OCI-LY7 (cell line): ENCODE results near the gene OBI1. TPM values are rescaled to one million over a fixed set of nuclear protein-coding genes. Genes with fewer than 3 reads are reported as not detected.

ENCODE experiments used
- BruUV-seq: library from RNA; stranded (reverse); fragments of 400-500 nt; replicated peaks from 2 replicates; lab custom pipeline; 2021; lab: Mats Ljungman, UMichigan
- CTCF ChIA-PET: fragments of 300-600 bp; sonication (Branson Sonifier 250); formaldehyde crosslinking; loops from one replicate; lab custom pipeline; 2022; ENCODE audit warnings: antibody characterized with exemption; ENCODE audit not compliant: unreplicated experiment; lab: Charles Lee
- POLR2A ChIA-PET: fragments of 300-600 bp; sonication (Branson Sonifier 250); formaldehyde crosslinking; loops from one replicate; lab custom pipeline; 2022; ENCODE audit warnings: antibody characterized with exemption; lab: Charles Lee
- DNase-seq: peaks from one replicate; pipeline ENCODE4 v3.0.0-alpha.2; 2015; ENCODE audit warnings: low spot score
- H2AFZ ChIP-seq: fragments of 200-600 bp; sonication (generic), shearing (Covaris generic); 2 replicates; pipeline ENCODE4 v1.6.1; 2014; ENCODE audit warnings: mild to moderate bottlenecking, antibody characterized with exemption, low read length, moderate library complexity
- H3K27ac ChIP-seq: fragments of 200-600 bp; sonication (generic); 2 replicates; pipeline ENCODE4 v1.5.1; 2014; ENCODE audit warnings: mixed run types, low read depth, mild to moderate bottlenecking, moderate library complexity, low read length, inconsistent platforms; ENCODE audit not compliant: poor library complexity, severe bottlenecking
- H3K36me3 ChIP-seq: fragments of 200-600 bp; sonication (generic); 2 replicates; pipeline ENCODE4 v1.6.1; 2014; ENCODE audit warnings: mild to moderate bottlenecking, antibody characterized with exemption, low read length, moderate library complexity, mixed read lengths; ENCODE audit not compliant: insufficient read depth
- H3K4me1 ChIP-seq: fragments of 200-600 bp; sonication (generic); 2 replicates; pipeline ENCODE4 v1.5.1; 2014; ENCODE audit warnings: mild to moderate bottlenecking, low read length; ENCODE audit not compliant: insufficient read depth, poor library complexity, severe bottlenecking
- H3K4me2 ChIP-seq: fragments of 200-600 bp; sonication (generic); 2 replicates; pipeline ENCODE4 v1.6.1; 2014; ENCODE audit warnings: mild to moderate bottlenecking, low read length
- H3K4me3 ChIP-seq: fragments of 200-600 bp; sonication (generic); 2 replicates; pipeline ENCODE4 v1.5.1; 2014; ENCODE audit warnings: mild to moderate bottlenecking, low read depth, low read length; ENCODE audit not compliant: poor library complexity, severe bottlenecking
- H3K79me2 ChIP-seq: fragments of 200-600 bp; sonication (generic); 2 replicates; pipeline ENCODE4 v1.6.1; 2016; ENCODE audit warnings: low read depth, mild to moderate bottlenecking, low read length, moderate library complexity, mixed read lengths; ENCODE audit not compliant: insufficient read depth
- H3K9me2 ChIP-seq: fragments of 200-600 bp; sonication (generic); 2 replicates; pipeline ENCODE4 v1.6.1; 2016; ENCODE audit warnings: mild to moderate bottlenecking, low read length, mixed read lengths; ENCODE audit not compliant: insufficient read depth
- H3K9me3 ChIP-seq: fragments of 200-600 bp; sonication (generic); 2 replicates; pipeline ENCODE4 v1.6.1; 2014; ENCODE audit warnings: mild to moderate bottlenecking, mixed run types, low read length, mixed read lengths
- H4K20me1 ChIP-seq: fragments of 200-600 bp; sonication (generic); 2 replicates; pipeline ENCODE4 v1.6.1; 2014; ENCODE audit warnings: mild to moderate bottlenecking, antibody characterized with exemption, low read length, moderate library complexity, mixed read lengths; ENCODE audit not compliant: insufficient read depth
- CTCF ChIP-seq: fragments of 200-600 bp; sonication (generic); conservative IDR thresholded peaks from 2 replicates; pipeline ENCODE4 v1.5.1; 2014; ENCODE audit warnings: mild to moderate bottlenecking, antibody characterized with exemption, low read length, moderate library complexity, mixed read lengths
- EZH2phosphoT487 ChIP-seq: fragments of 200-600 bp; sonication (generic); IDR thresholded peaks from 2 replicates; pipeline ENCODE4 v1.6.1; 2018; ENCODE audit warnings: low read depth, borderline replicate concordance, mild to moderate bottlenecking, mixed run types, antibody characterized with exemption, low read length, moderate library complexity, mixed read lengths
- intact Hi-C: fragments of 100-400 bp; cut with micrococcal nuclease; formaldehyde crosslinking; loops from one replicate; pipeline ENCODE4 v1.10.0; 2022; ENCODE audit not compliant: unreplicated experiment
- total RNA-seq, 2 experiments: library from RNA; depleted of rRNA in 1 of 2; stranded (reverse); fragments of >200 nt in 1 of 2; shearing (Covaris generic) in 1 of 2; gene quantifications; 2 replicates each; pipeline ENCODE4 v1.2.3, GENCODE V29; 2014 to 2022

The OBI1 gene
- total RNA-seq, 2 experiments from 2014 or later = 17.9 to 18.3 TPM

DNA sequence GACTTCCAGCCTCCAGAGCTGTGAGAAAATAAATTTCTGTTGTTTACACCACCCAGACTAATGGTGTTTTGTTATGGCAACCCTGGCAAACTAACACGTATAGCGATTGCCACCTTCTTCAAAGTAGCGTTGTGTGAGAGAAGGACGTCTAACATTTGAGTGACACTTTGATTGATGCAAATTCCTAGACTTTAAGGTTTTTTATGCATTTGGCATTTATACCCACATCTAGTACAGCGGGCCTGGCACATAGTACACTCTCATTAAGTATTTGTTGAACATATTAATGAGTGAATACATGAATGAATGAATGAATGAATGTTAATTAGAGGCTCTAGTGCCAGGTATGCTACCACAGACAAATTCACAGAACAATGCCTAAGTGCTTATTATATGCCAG, 92.3 kb downstream of the OBI1 start:
- Histone ChIP-seq H3K4me3 (no peak overlapping the region), H3K4me2 (no peak overlapping the region), H3K36me3 (no peaks in the 10 kb centered on the region), H3K79me2 (no peaks in the 10 kb centered on the region), H3K27ac (no peak overlapping the region), H2AFZ (no peak overlapping the region), H4K20me1 (no peaks in the 10 kb centered on the region), H3K4me1 (no peaks in the 10 kb centered on the region), H3K9me3 (no peaks in the 10 kb centered on the region), H3K9me2 (no peaks in the 10 kb centered on the region)
- ChIA-PET POLR2A (no interaction called here), CTCF (no interaction called here)
- TF ChIP-seq CTCF (no peak), EZH2phosphoT487 (no peak)
- intact Hi-C loops = no loop called here
- BruUV-seq = no TSS peak
- no peak for DNase-seq

Other genes with a start within 250 kb of the OBI1 start
- gene POU4F1, start 55.6 kb downstream of the OBI1 start, total RNA-seq (2014; rRNA removed; shearing (Covaris generic)) = 6.9 and 7.3 TPM in 2 replicates
- gene POU4F1, start 55.6 kb downstream of the OBI1 start, total RNA-seq (2022) = 4.5 and 4.6 TPM in 2 replicates